HG03571 (cell line): ENCODE data around the gene TTC13.

Experiments
- ATAC-seq: cut with Tn5 transposase; IDR thresholded peaks from one replicate; pipeline ENCODE4 v1.9.1; 2021; ENCODE audit not compliant: unreplicated experiment

TTC13 gene

GRCh38 chr1:230909974-230910754 is 68.5 kb downstream of the TTC13 start:
- no peak for ATAC-seq

DNA sequence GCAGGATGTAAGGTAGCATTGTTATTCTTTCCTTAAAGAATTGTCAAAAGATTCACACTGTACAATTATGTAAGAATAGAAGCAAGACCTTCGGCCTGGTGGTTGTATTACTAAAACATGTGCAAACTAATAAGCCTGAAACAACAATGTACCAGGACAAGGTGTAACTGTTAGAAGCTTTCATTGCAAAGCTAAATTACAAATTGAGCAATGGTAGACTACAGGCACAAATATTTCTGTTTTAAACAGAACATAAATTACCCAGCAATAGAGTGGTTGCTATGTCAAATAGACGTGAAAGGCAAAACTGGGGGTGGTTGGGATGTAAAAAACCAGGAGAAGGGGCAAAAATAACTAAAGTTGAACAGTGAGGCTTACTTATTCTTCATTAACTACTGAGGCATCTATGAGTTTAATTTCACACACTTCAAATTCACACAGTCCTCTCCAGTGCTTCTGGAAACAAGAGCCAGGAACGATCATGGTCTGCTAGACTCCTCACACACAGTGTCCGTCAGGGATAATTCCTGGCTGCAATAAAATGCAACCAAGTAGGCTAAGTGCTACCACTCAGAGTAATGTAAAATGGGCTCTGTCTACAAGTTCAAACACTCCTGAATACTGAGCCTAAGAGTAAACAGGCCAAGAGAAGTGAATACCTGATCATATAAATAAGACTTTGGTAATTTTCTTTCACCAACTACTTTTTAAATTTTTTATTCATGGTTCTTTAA is 71.0 kb downstream of the TTC13 start:
- ATAC-seq = no peak

DNA sequence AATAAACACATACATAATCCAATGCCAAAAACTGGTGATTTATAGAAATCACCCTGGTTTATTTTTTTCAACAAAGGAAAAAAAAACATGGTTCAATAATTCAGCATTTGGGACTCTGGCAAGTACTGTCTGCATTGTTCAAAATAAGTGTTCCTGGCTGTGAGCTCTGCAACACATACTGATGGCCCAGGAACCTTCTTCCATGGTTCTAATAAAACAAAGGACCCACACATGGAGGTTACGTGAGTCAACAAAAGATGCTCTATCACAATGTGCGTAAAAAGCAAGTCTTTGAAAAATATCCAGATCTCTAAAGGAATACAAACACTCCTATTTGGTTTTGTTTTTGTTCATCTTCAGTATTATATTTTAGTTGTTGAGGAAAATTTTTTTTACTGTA is 72.4 kb downstream of the TTC13 start:
- ATAC-seq = no peak

DNA sequence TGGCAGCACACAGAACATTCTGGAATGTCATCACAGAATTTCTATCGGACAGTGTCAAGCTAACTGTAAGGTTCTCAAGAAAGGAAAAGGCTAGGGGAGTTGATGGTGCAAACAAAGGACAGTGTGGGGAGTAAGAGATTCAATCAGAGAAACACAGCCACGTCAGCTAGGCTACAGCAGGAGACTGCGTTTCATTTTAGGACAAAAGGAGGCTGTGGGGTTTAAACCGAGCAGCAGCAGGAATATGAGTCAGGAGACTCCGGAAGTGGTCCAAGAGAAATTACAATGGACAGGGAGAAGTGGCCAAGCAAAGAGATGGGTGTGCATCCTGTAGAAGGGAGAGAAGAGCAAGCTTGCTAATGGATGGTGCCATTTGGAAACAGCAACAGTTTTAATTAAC is 72.9 kb downstream of the TTC13 start:
- ATAC-seq = no peak

DNA sequence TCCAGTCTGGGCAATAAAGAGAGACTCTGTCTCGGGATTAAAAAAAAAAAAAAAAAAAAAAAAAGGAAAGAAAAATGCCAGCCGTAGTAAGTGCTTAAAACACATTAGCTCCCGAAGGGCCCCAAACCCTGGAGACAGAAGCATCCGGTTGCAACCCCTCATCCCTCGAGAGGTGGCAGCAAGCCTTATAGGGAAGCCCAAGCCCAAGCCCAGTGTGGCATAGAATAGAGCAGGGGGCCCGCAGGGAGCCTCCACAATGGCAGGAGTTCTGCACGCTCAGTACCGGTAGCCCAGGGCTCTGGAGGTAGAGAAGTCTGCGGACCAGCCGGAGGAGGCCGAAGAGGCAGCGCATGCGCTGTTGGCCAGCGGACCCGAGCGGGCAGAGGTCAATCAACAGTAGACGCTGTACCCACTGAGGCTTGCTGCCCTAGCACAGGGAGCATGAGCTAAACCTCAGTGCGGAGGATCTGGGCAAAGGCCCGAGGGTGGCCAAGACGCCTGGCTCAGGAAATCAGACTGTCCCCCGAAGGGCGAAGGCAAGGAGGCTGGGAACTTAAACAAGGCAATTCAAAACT is 76.2 kb downstream of the TTC13 start:
- no peak for ATAC-seq

DNA sequence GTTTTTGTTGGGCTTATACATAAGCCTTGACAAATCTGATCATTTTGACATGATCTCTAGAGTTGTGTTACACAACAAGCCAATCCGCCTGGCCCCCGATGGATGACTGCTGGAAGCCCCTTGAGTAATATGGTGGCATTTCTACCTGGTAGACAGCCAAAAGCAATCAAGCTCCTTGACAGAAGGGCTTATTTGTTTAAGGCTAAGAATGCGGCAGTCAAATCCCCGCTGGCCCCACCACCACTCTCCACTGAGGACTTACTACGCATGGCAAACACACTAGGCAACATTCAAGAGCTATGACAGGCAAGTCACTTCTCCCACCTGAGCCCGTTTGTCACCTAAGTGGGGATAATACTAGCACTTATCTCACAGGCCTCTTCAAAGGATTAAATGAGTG is 77.0 kb downstream of the TTC13 start:
- no peak for ATAC-seq

- ATAC-seq = no peak
These were observed 77.7 kb downstream of the TTC13 start for GRCh38 chr1:230900984-230901383.

DNA sequence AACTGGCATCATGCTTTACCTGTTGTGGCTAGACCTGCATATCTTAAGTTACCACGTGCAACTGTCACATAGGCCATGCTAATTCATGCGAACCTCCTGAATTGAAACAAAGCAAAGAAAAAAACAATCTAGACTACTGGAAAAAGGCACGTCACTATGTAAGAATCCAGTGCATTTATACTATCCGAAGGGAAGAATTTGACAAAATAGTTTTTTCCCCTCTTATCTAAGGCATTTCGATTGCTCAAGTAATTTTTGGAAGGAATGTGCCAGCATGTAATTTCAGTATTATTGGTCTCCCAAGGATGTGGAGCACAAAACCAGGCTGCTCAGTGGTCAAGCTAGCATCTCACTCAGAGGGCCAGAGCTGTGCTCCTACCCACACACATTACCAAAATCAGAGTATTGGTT is 78.8 kb downstream of the TTC13 start:
- no peak for ATAC-seq

DNA sequence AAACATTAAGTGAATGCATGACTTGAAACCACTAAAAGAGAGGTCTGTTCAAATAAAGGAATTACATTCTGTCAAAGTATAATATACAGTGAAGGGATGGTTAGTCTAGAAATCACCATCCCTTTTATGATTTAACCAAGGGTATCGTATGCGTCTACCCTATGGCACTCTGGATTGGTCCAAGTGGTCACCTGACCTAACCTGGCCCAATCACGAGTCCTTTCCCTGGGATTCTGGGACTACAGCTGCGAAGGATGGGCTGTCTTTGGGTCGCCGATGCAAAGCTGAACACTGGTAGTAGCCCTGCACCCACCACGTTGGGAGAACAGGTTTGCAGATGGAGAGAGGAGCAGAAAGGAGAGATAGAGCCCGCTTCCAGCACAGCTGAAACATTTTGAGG is 79.9 kb downstream of the TTC13 start:
- no peak for ATAC-seq

- ATAC-seq = no peak
These were observed 80.5 kb downstream of the TTC13 start for GRCh38 chr1:230898144-230898543.

DNA sequence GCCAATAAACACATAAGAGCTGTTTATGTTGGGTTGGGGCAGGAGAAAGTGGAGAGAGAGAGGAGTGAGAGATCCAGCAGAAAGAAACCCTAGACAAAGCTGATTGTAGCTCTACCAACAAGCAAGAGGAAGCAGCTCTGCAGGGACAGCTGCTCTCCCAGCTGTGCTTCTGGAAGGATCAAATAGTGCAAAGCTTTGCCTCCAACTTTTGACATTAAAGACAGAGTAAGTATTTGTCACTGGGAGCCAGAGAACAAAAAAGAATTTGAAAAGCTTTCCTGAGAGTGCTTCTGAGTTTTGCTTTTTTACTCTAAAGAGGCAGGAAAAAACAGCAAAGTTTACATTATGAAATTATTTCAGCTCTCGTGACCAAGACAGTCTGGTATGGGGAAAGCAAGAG is 81.9 kb downstream of the TTC13 start:
- ATAC-seq = no peak

GRCh38 chr1:230895452-230895851 is 83.2 kb downstream of the TTC13 start:
- ATAC-seq = no peak

GRCh38 chr1:230894664-230895063 is 84.0 kb downstream of the TTC13 start:
- no peak for ATAC-seq

- ATAC-seq = no peak
These were observed 84.6 kb downstream of the TTC13 start for GRCh38 chr1:230894032-230894431.

DNA sequence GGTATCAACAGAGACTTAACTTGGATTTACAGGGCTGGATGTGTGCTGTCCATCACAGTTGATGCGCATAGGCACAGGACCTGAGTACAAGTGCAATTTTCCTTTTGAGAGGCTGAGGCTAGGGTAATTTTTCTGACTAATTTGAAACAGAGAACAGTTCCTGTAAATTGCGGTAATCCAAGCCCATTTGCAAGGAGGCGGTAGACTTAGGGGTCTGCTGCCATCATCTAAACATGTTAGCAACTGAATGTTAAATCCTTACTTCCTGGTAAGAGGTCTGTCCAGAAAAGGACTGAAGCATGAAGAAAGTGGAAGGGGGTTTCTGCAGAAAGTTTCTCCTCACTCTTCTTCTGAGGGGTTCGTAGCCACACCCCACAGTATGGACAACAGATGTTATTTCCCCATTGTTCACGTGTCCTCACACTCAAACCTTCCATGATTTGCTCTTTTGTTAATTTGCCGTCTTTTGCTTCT is 86.6 kb downstream of the TTC13 start:
- ATAC-seq = no peak

- no peak for ATAC-seq
These were observed 87.2 kb downstream of the TTC13 start for GRCh38 chr1:230891413-230891812.

DNA sequence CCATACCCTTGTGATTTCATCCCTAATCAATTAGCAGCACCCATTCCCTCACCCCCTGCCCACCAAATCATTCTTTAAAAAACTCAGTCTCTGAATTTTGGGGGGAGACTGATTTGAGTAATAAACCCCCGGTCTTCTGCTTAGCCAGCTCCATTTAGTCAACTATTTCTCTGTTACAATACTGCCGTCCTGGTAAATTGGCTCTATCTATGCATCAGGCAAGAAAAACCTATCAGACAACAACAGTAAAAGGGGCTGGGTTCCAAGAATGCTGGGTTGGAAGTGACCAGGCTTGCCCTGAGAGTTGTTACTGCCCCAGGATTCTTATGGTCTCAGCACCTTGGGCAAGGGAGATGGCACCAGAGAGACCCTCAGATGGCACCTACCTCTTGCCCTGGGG is 94.0 kb downstream of the TTC13 start:
- ATAC-seq = no peak

GRCh38 chr1:230883967-230884366 is 94.7 kb downstream of the TTC13 start:
- ATAC-seq = no peak

DNA sequence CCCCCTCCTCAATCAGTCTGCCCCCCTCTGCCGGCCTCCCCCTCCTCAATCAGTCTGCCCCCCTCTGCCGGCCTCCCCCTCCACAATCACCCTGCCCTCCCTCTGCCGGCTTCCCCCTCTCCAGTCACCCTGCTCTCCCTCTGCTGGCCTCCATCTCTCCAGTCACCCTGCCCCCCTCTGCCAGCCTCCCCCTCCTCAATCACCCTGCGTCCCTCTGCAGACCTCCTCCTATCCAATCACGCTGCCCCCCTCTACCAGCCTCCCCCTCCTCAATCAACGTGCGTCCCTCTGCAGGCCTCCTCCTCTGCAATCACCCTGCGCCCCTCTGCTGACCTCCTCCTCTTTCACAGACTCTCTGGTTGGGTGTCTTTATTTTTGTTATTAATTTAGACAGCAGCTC is 98.9 kb downstream of the TTC13 start:
- no peak for ATAC-seq

DNA sequence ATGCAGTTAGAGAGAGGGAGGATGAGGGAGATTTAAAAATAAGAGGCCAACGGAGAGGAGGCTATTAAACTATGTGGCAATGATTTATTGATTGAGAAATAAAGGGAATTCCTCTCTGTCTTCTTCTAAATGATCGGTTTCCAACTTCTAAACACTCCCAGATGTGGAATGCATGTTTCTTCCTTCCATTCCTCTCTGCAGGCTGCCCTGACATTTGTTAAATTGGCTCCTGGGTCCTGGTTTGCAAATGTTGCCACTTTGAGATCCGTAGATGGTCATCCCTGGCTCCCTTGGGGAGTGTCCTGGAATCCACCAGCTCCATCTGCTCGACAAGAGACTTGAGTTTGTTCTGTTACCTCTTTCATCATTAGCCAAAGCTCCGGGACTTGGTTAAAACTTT is 100.1 kb downstream of the TTC13 start:
- no peak for ATAC-seq

GRCh38 chr1:230877924-230878590 is 100.6 kb downstream of the TTC13 start:
- ATAC-seq = no peak
